Muscle of arm (tissue), 12 donors: ENCODE data around the gene NLN. TPM values are rescaled to one million over a fixed set of nuclear protein-coding genes. Genes with fewer than 3 reads are reported as not detected.
"Not testable (repeated sequence)": the region's sequence is repeated elsewhere in the genome, so short reads cannot be mapped to it uniquely, and the experiment has no call there.

ENCODE experiments used
- DNase-seq: peaks from one replicate; pipeline ENCODE4 v3.0.0-alpha.2; 2013
- polyA plus RNA-seq, 12 donors: library from polyadenylated mRNA; unstranded; fragments of 120-200 nt; gene quantifications; one replicate each; pipeline ENCODE4 v1.2.1, GENCODE V29; 2013; ENCODE audit not compliant: insufficient read length in 12 of 12

The NLN gene
- polyA plus RNA-seq, 12 donors = 5.7 to 24.7 (median 20.7) TPM; not detected in 1

- DNase-seq = no peak
These were observed 146.5 kb downstream of the NLN start for GRCh38 chr5:65868509-65868908.

GRCh38 chr5:65871182-65871581 lies 149.2 kb downstream of the NLN start:
- no peak for DNase-seq

- DNase-seq = not testable (repeated sequence)
These were observed 149.8 kb downstream of the NLN start for GRCh38 chr5:65871776-65872175.

- DNase-seq = no peak
These were observed 151.3 kb downstream of the NLN start for GRCh38 chr5:65873181-65873750.

GRCh38 chr5:65874241-65874640 lies 152.2 kb downstream of the NLN start:
- DNase-seq = no peak

GRCh38 chr5:65876496-65876895 lies 154.5 kb downstream of the NLN start:
- DNase-seq = no peak

- no peak for DNase-seq
These were observed 155.0 kb downstream of the NLN start for GRCh38 chr5:65876970-65877369.

Other genes with a start within 250 kb of the NLN start
- 1 to 10 TPM in 9 of 12 donors, under 1 TPM in 2, not detected in 1; 0.93 to 2.6 (median 1.6) TPM for gene ADAMTS6, start 240.3 kb upstream of the NLN start, polyA plus RNA-seq
- gene CENPK, start 159.0 kb upstream of the NLN start, polyA plus RNA-seq = 10 to 100 TPM in 10 of 12 donors, 1 to 10 TPM in 1, not detected in 1; 5.6 to 33.2 (median 17.1) TPM
- gene PPWD1, start 158.9 kb upstream of the NLN start, polyA plus RNA-seq = 10 to 100 TPM in 11 of 12 donors, not detected in 1; 28.8 to 83.8 (median 50.6) TPM
- gene TRIM23, start 97.9 kb upstream of the NLN start, polyA plus RNA-seq = 10 to 100 TPM in 11 of 12 donors, not detected in 1; 12.3 to 23.2 (median 21.1) TPM
- gene SHLD3, start 97.2 kb upstream of the NLN start, polyA plus RNA-seq = 1 to 10 TPM in 10 of 12 donors, not detected in 2; 2.2 to 4.0 (median 3.3) TPM
- gene TRAPPC13, start 97.2 kb upstream of the NLN start, polyA plus RNA-seq = 10 to 100 TPM in 11 of 12 donors, not detected in 1; 17.6 to 29.7 (median 22.1) TPM
- gene SGTB, start 96 bp upstream of the NLN start, polyA plus RNA-seq = 10 to 100 TPM in 7 of 12 donors, 1 to 10 TPM in 4, not detected in 1; 7.7 to 13.1 (median 11.0) TPM
- 10 to 100 TPM in 11 of 12 donors, not detected in 1; 44.6 to 92.4 (median 54.2) TPM for gene ERBIN, start 204.4 kb downstream of the NLN start, polyA plus RNA-seq